Right cardiac atrium (tissue), 5 donors: ENCODE measurements around the gene FAM32A. TPM values are rescaled to one million over a fixed set of nuclear protein-coding genes. Genes with fewer than 3 reads are reported as not detected.

Source experiments
- ATAC-seq, 2 donors: fragments of 200-7000 bp; cut with Tn5 transposase; one replicate each; pipeline versions ENCODE4 v1.8.0 to v1.9.1; 2020; ENCODE audit warnings: moderate library complexity in 2 of 2, mild to moderate bottlenecking in 1 of 2
- DNase-seq, 3 donors: peaks; one replicate each; pipeline ENCODE4 v3.0.0-alpha.2; 2020
- H3K27ac ChIP-seq: one replicate; pipeline ENCODE4 v1.5.1; 2013; ENCODE audit warnings: mild to moderate bottlenecking, low read length, control low read depth, moderate library complexity
- H3K27me3 ChIP-seq: one replicate; pipeline ENCODE4 v1.6.1; 2013; ENCODE audit not compliant: control insufficient read depth, insufficient read depth
- H3K4me1 ChIP-seq: one replicate; pipeline ENCODE4 v1.6.1; 2013; ENCODE audit warnings: low read length; ENCODE audit not compliant: control insufficient read depth, insufficient read depth
- H3K4me3 ChIP-seq: one replicate; pipeline ENCODE4 v1.5.1; 2013; ENCODE audit warnings: low read length, control low read depth
- H3K9me3 ChIP-seq: one replicate; pipeline ENCODE4 v1.6.1; 2013; ENCODE audit warnings: low read length; ENCODE audit not compliant: control insufficient read depth
- WGBS: extraction: QIAGEN DNeasy Blood & Tissue Kit; methylation state at CpG from one replicate; pipeline ENCODE4 v1.1.7; 2013; 5-methylcytosine and 5-hydroxymethylcytosine counted together
- intact Hi-C, 4 donors: fragments of 100-400 bp; cut with DNase I; formaldehyde crosslinking; loops; one replicate each; pipeline versions ENCODE4 v1.11.0 to v1.14.0; 2022 to 2023
- polyA plus RNA-seq: library from polyadenylated mRNA; stranded (reverse); fragments of 200-250 nt; gene quantifications from one replicate; pipeline ENCODE4 v1.2.3, GENCODE V29; 2013
- total RNA-seq, 4 donors: library from RNA; stranded (reverse); fragmentation: NEBNext Ultra II Directional; extraction: Animal tissue kit (Norgen Biotek cat#: 25700); gene quantifications; one replicate each; pipeline ENCODE4 v1.2.1, GENCODE V29; 2021
- donor health status: healthy with polysubstance abuse.
- donor health status: DM: no; HTN: yes; CAD: no.
- donor health status: DM: no; HTN: no; CAD: no.
- donor health status: DM: no; HTN: yes; CAD: no; lungs with severe emphysema.
- donor health status: DM: yes; HTN: yes; CAD: no.

Gene FAM32A
- total and polyA plus RNA-seq, 5 donors = 37.5 to 49.3 (median 41.6) TPM

- Histone ChIP-seq H3K4me3 (no peak overlapping the region), H3K9me3 (no peaks in the 10 kb centered on the region), H3K4me1 (no peaks in the 10 kb centered on the region), H3K27me3 (no peaks in the 10 kb centered on the region), H3K27ac (no peak overlapping the region)
- no peak for ATAC-seq
- intact Hi-C loops = no loop called here
- 62% methylated on average over 8 of the region's 8 CpGs for WGBS
- no peak for DNase-seq
Measured at GRCh38 chr19:16148443-16149229, 36.6 kb upstream of the FAM32A start.

- Histone ChIP-seq H3K4me3 (no peak overlapping the region), H3K9me3 (no peaks in the 10 kb centered on the region), H3K4me1 (no peaks in the 10 kb centered on the region), H3K27me3 (no peaks in the 10 kb centered on the region), H3K27ac (no peak overlapping the region)
- intact Hi-C loops = no loop called here
- ATAC-seq = no peak
- WGBS = 84% methylated on average over 11 of the region's 11 CpGs
- no peak for DNase-seq
Measured at GRCh38 chr19:16153582-16154336, 31.5 kb upstream of the FAM32A start.

GRCh38 chr19:16154557-16154956 is 30.7 kb upstream of the FAM32A start:
- H3K4me1 ChIP-seq = no peaks in the 10 kb centered on the region
- H3K27ac ChIP-seq = no peak overlapping the region
- 92% methylated on average over 8 of the region's 8 CpGs for WGBS
- H3K27me3 ChIP-seq = no peaks in the 10 kb centered on the region
- no peak overlapping the region for H3K4me3 ChIP-seq
- DNase-seq (no peak), ATAC-seq (no peak)
- intact Hi-C loops = no loop called here
- no peaks in the 10 kb centered on the region for H3K9me3 ChIP-seq

- Histone ChIP-seq H3K27ac (no peak overlapping the region), H3K27me3 (no peaks in the 10 kb centered on the region), H3K9me3 (no peaks in the 10 kb centered on the region), H3K4me3 (no peak overlapping the region), H3K4me1 (no peaks in the 10 kb centered on the region)
- intact Hi-C loops = no loop called here
- 76% methylated on average over 1 of the region's 1 CpG for WGBS
- ATAC-seq (no peak), DNase-seq (no peak)
Measured at GRCh38 chr19:16155128-16155527, 30.1 kb upstream of the FAM32A start.

- no peaks in the 10 kb centered on the region for H3K9me3 ChIP-seq
- no peaks in the 10 kb centered on the region for H3K4me1 ChIP-seq
- DNase-seq (no peak), ATAC-seq (no peak)
- H3K27ac ChIP-seq = no peak overlapping the region
- intact Hi-C loops = no loop called here
- H3K4me3 ChIP-seq = no peak overlapping the region
- no peaks in the 10 kb centered on the region for H3K27me3 ChIP-seq
- WGBS = 74% methylated on average over 6 of the region's 6 CpGs
Measured at GRCh38 chr19:16156904-16157303, 28.3 kb upstream of the FAM32A start.

GRCh38 chr19:16157601-16158000 is 27.6 kb upstream of the FAM32A start:
- WGBS = 85% methylated on average over 10 of the region's 10 CpGs
- Histone ChIP-seq H3K9me3 (no peaks in the 10 kb centered on the region), H3K4me3 (no peak overlapping the region), H3K27me3 (no peaks in the 10 kb centered on the region), H3K27ac (no peak overlapping the region), H3K4me1 (no peaks in the 10 kb centered on the region)
- ATAC-seq (peak in 1 of 2 donors; percentile 16), DNase-seq (no peak)
- intact Hi-C loops = no loop called here

GRCh38 chr19:16159655-16160054 is 25.6 kb upstream of the FAM32A start:
- Histone ChIP-seq H3K4me1 (no peaks in the 10 kb centered on the region), H3K4me3 (no peak overlapping the region), H3K27ac (no peak overlapping the region), H3K9me3 (no peaks in the 10 kb centered on the region), H3K27me3 (no peaks in the 10 kb centered on the region)
- ATAC-seq (no peak), DNase-seq (no peak)
- intact Hi-C loops = no loop called here
- WGBS = 89% methylated on average over 5 of the region's 5 CpGs

GRCh38 chr19:16160445-16160942 is 24.7 kb upstream of the FAM32A start:
- H3K27ac ChIP-seq = no peak overlapping the region
- 70% methylated on average over 6 of the region's 6 CpGs for WGBS
- ATAC-seq (no peak), DNase-seq (no peak)
- no peaks in the 10 kb centered on the region for H3K4me1 ChIP-seq
- H3K9me3 ChIP-seq = no peaks in the 10 kb centered on the region
- intact Hi-C loops = no loop called here
- H3K4me3 ChIP-seq = no peak overlapping the region
- H3K27me3 ChIP-seq = no peaks in the 10 kb centered on the region

- Histone ChIP-seq H3K27me3 (no peaks in the 10 kb centered on the region), H3K4me1 (no peaks in the 10 kb centered on the region), H3K27ac (no peak overlapping the region), H3K4me3 (no peak overlapping the region), H3K9me3 (no peaks in the 10 kb centered on the region)
- intact Hi-C loops = no loop called here
- DNase-seq (no peak), ATAC-seq (no peak)
- WGBS = 72% methylated on average over 14 of the region's 14 CpGs
Measured at GRCh38 chr19:16160943-16161560, 24.2 kb upstream of the FAM32A start.

GRCh38 chr19:16161840-16162239 is 23.4 kb upstream of the FAM32A start:
- Histone ChIP-seq H3K27me3 (no peaks in the 10 kb centered on the region), H3K27ac (no peak overlapping the region), H3K9me3 (no peaks in the 10 kb centered on the region), H3K4me1 (no peaks in the 10 kb centered on the region), H3K4me3 (no peak overlapping the region)
- intact Hi-C loops = no loop called here
- 75% methylated on average over 3 of the region's 3 CpGs for WGBS
- ATAC-seq (no peak), DNase-seq (no peak)
